ENCODE measurements around the gene PIKFYVE. TPM values are rescaled to one million over a fixed set of nuclear protein-coding genes. Genes with fewer than 3 reads are reported as not detected.

Gene PIKFYVE
- total and polyA plus RNA-seq, 4 donors = 5.5 to 42.6 (median 19.4) TPM

DNA sequence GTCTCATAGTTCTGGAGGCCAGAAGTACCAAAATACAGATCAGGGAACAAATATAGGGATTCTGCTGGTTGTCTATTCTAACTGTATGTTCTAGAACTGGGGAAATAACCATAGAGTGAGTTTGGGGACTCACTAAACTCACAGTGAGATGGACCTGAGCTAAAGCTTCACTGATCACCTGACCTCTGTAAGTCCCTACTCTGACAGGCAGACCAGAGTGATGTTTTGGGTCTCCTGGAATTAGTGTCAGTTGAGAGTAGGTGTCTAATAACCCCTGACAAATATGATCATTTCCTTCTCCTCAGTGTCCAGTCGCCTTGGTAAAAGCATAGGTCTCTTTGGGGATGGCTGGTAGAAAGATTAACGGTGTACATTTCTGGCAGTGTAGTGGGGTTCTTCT is 14.2 kb downstream of the PIKFYVE start:
- WGBS, 2 donors = 94 to 98% methylated on average over 2 of the region's 2 CpGs
- intact Hi-C loops (cut with DNase I) = no loop called here
- DNase-seq = no peak
- no peak for ATAC-seq (ENCODE audit: low FRiP score)
- Histone ChIP-seq H3K4me3 (ENCODE audit: low read length in 2 of 2) (no peak overlapping the region), H3K9me3 (ENCODE audit: control insufficient read depth, low read length) (no peaks in the 10 kb centered on the region), H3K27ac (ENCODE audit: low read depth in 1 of 2, low read length in 2 of 2) (no peak overlapping the region), H3K36me3 (ENCODE audit: control insufficient read depth in 1 of 2, insufficient read depth in 2 of 2, low read length in 1 of 2) (peaks cover 1 to 9% of the 10 kb centered on the region in 2 donors), H3K27me3 (ENCODE audit: control insufficient read depth in 1 of 2, insufficient read depth in 2 of 2, low read length in 1 of 2) (no peaks in the 10 kb centered on the region), H3K4me1 (ENCODE audit: control insufficient read depth in 1 of 2, insufficient read depth in 2 of 2, low read length in 2 of 2) (no peaks in the 10 kb centered on the region)

DNA sequence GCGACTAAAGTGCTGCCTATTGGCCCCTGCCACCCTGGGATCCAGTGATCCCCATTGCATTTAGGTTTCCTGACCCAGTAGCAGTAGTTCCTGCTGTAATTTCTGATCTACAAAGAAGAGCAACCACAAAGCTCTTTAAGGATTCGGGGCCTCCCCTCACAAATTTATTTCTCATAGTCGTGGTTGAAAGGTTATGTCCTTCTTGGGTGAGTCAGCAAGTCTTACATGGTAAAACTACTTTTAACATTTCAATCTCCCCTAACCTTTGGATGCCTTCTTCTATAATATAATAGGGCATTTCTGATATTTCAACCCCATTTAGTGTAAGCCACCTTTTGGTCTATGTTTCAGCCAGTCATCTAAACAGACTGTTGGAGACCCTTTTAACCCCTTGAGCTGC is 14.9 kb downstream of the PIKFYVE start:
- Histone ChIP-seq H3K36me3 (ENCODE audit: control insufficient read depth in 1 of 2, insufficient read depth in 2 of 2, low read length in 1 of 2) (peaks cover 1 to 9% of the 10 kb centered on the region in 2 donors), H3K9me3 (ENCODE audit: control insufficient read depth, low read length) (no peaks in the 10 kb centered on the region), H3K27ac (ENCODE audit: low read depth in 1 of 2, low read length in 2 of 2) (no peak overlapping the region), H3K4me3 (ENCODE audit: low read length in 2 of 2) (no peak overlapping the region), H3K27me3 (ENCODE audit: control insufficient read depth in 1 of 2, insufficient read depth in 2 of 2, low read length in 1 of 2) (no peaks in the 10 kb centered on the region), H3K4me1 (ENCODE audit: control insufficient read depth in 1 of 2, insufficient read depth in 2 of 2, low read length in 2 of 2) (no peaks in the 10 kb centered on the region)
- WGBS, 2 donors = 86 to 91% methylated on average over 3 of the region's 3 CpGs
- intact Hi-C loops (cut with DNase I) = no loop called here
- ATAC-seq (ENCODE audit: low FRiP score) (no peak), DNase-seq (no peak)

DNA sequence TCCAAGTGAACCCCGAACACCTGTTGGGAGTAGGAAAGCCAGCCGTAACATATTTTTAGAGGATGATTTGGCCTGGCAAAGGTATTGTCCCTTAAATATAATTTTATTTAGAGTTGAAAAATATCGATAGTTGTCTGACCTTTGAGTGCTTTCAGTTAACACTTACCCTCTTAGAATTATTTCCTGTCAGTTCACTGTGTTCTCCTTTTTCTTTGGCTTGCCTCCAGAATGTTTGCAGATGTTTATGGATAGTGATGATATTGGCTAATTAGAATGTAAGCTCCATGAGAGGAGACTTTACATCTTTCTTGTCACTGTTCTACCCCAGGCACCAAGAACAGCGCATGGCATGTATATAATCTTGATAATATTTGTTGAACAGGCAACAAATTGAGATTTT is 19.8 kb downstream of the PIKFYVE start:
- H3K27me3 ChIP-seq (ENCODE audit: control insufficient read depth in 1 of 2, insufficient read depth in 2 of 2, low read length in 1 of 2) = no peaks in the 10 kb centered on the region
- DNase-seq (no peak), ATAC-seq (ENCODE audit: low FRiP score) (no peak)
- intact Hi-C loops (cut with DNase I) = no loop called here
- WGBS, 2 donors = 93 to 97% methylated on average over 4 of the region's 4 CpGs
- peaks cover 0 to 8% of the 10 kb centered on the region in 2 donors for H3K36me3 ChIP-seq (ENCODE audit: control insufficient read depth in 1 of 2, insufficient read depth in 2 of 2, low read length in 1 of 2)
- no peak overlapping the region for H3K4me3 ChIP-seq (ENCODE audit: low read length in 2 of 2)
- no peaks in the 10 kb centered on the region for H3K4me1 ChIP-seq (ENCODE audit: control insufficient read depth in 1 of 2, insufficient read depth in 2 of 2, low read length in 2 of 2)
- H3K27ac ChIP-seq (ENCODE audit: low read depth in 1 of 2, low read length in 2 of 2) = no peak overlapping the region
- H3K9me3 ChIP-seq (ENCODE audit: control insufficient read depth, low read length) = no peaks in the 10 kb centered on the region

DNA sequence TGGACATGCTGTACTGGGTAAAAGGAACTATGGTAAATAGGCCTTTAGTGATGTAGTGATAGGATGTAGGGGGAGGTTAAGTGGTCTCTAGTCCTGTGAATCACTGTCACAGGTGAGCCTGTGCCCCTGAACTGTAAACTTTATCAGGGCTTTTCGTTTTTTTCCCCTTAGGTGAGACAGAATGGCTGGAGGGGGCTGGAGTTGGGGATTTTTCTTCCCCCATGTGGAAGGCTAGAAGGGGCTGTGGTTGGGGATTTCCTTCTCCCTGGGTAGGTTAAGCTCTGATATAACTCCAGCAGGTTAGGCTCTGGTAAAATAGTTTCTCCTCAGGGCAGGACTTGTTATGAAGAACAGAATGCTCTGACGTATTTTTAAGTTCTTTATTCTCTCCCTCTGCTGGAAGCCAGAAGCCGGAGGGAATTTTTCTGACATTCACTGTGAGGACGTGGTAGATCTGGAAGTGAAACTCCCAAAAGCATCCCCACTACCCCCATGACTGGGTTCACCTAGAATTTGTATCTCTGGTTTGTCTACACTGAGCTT is 28.5 kb downstream of the PIKFYVE start:
- Histone ChIP-seq H3K27me3 (ENCODE audit: control insufficient read depth in 1 of 2, insufficient read depth in 2 of 2, low read length in 1 of 2) (no peaks in the 10 kb centered on the region), H3K9me3 (ENCODE audit: control insufficient read depth, low read length) (no peaks in the 10 kb centered on the region), H3K4me1 (ENCODE audit: control insufficient read depth in 1 of 2, insufficient read depth in 2 of 2, low read length in 2 of 2) (no peaks in the 10 kb centered on the region), H3K4me3 (ENCODE audit: low read length in 2 of 2) (no peak overlapping the region), H3K27ac (ENCODE audit: low read depth in 1 of 2, low read length in 2 of 2) (no peak overlapping the region), H3K36me3 (ENCODE audit: control insufficient read depth in 1 of 2, insufficient read depth in 2 of 2, low read length in 1 of 2) (peaks cover 0 to 9% of the 10 kb centered on the region in 2 donors)
- DNase-seq = no peak
- intact Hi-C loops (cut with DNase I) = no loop called here
- no peak for ATAC-seq (ENCODE audit: low FRiP score)
- WGBS, 2 donors = 72 to 76% methylated on average over 4 of the region's 4 CpGs

DNA sequence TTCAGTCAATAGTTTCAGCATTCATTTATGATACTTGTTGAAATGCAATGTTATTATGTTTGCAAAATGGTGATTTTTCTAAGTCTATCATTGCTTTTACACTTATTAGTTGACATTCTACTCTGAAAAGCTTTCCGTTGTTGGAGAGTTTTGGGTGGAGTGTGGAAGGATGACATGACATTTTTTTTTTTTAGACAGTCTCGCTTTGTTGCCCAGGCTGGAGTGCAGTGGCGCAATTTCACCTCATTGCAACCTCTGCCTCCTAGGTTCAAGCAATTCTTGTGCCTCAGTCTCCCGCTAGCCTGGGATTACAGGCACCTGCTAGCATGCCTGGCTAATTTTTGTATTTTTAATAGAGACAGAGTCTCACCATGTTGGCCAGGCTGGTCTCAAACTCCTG is 29.8 kb downstream of the PIKFYVE start:
- no peak overlapping the region for H3K4me3 ChIP-seq (ENCODE audit: low read length in 2 of 2)
- ATAC-seq (ENCODE audit: low FRiP score) = no peak
- H3K36me3 ChIP-seq (ENCODE audit: control insufficient read depth in 1 of 2, insufficient read depth in 2 of 2, low read length in 1 of 2) = peaks cover 3 to 4% of the 10 kb centered on the region in 2 donors
- DNase-seq = no peak
- no peaks in the 10 kb centered on the region for H3K4me1 ChIP-seq (ENCODE audit: control insufficient read depth in 1 of 2, insufficient read depth in 2 of 2, low read length in 2 of 2)
- no peaks in the 10 kb centered on the region for H3K9me3 ChIP-seq (ENCODE audit: control insufficient read depth, low read length)
- H3K27me3 ChIP-seq (ENCODE audit: control insufficient read depth in 1 of 2, insufficient read depth in 2 of 2, low read length in 1 of 2) = no peaks in the 10 kb centered on the region
- 97 to 98% methylated on average over 4 of the region's 4 CpGs for WGBS, 2 donors
- H3K27ac ChIP-seq (ENCODE audit: low read depth in 1 of 2, low read length in 2 of 2) = no peak overlapping the region
- intact Hi-C loops (cut with DNase I) = no loop called here

DNA sequence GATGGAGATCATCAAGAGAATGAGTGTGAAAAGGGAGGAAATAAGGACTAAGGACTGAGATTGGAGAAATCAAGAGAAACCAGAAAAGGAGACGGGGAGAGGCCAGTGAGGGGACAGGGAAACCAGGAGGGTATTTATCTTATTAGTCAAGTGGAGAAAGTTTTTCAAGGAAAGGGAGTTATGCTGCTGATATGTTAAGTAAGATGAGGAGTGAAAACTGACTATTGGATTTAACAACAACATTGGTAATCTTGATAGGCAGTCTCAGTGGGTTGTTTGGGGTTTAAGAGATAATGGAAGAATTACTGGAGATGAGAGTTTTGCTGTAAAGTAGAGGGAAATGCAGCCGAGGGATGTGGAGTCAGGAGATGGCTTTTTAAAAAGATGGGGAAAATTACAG is 30.6 kb downstream of the PIKFYVE start:
- Histone ChIP-seq H3K4me3 (ENCODE audit: low read length in 2 of 2) (no peak overlapping the region), H3K36me3 (ENCODE audit: control insufficient read depth in 1 of 2, insufficient read depth in 2 of 2, low read length in 1 of 2) (peaks cover 5 to 9% of the 10 kb centered on the region in 2 donors), H3K27me3 (ENCODE audit: control insufficient read depth in 1 of 2, insufficient read depth in 2 of 2, low read length in 1 of 2) (no peaks in the 10 kb centered on the region), H3K4me1 (ENCODE audit: control insufficient read depth in 1 of 2, insufficient read depth in 2 of 2, low read length in 2 of 2) (no peaks in the 10 kb centered on the region), H3K9me3 (ENCODE audit: control insufficient read depth, low read length) (no peaks in the 10 kb centered on the region), H3K27ac (ENCODE audit: low read depth in 1 of 2, low read length in 2 of 2) (no peak overlapping the region)
- ATAC-seq (ENCODE audit: low FRiP score) (no peak), DNase-seq (no peak)
- intact Hi-C loops (cut with DNase I) = no loop called here
- 93 to 96% methylated on average over 2 of the region's 2 CpGs for WGBS, 2 donors

DNA sequence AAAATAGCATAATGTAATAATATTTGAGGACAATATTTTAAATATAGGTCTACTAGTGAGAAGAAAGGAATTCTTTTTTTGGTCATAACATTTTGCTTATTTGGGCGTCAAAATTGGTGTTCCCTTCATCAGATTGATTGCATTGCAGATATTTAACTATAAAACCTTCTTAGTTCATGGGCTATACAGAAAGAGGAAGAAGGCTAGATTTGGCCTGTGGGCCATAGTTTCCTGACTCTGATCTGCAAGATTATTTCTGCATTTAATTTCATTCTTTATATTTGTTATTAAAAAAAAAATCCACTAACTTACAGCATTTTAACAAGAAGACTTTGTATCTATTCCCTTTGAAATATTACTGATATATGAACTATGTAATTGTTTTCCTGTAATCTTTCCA is 31.9 kb downstream of the PIKFYVE start:
- H3K27ac ChIP-seq (ENCODE audit: low read depth in 1 of 2, low read length in 2 of 2) = no peak overlapping the region
- H3K36me3 ChIP-seq (ENCODE audit: control insufficient read depth in 1 of 2, insufficient read depth in 2 of 2, low read length in 1 of 2) = peaks cover 5 to 9% of the 10 kb centered on the region in 2 donors
- no peaks in the 10 kb centered on the region for H3K4me1 ChIP-seq (ENCODE audit: control insufficient read depth in 1 of 2, insufficient read depth in 2 of 2, low read length in 2 of 2)
- no peak for ATAC-seq (ENCODE audit: low FRiP score)
- intact Hi-C loops (cut with DNase I) = no loop called here
- H3K27me3 ChIP-seq (ENCODE audit: control insufficient read depth in 1 of 2, insufficient read depth in 2 of 2, low read length in 1 of 2) = no peaks in the 10 kb centered on the region
- H3K9me3 ChIP-seq (ENCODE audit: control insufficient read depth, low read length) = no peaks in the 10 kb centered on the region
- H3K4me3 ChIP-seq (ENCODE audit: low read length in 2 of 2) = no peak overlapping the region
- WGBS, 2 donors = 89% methylated on average over 1 of the region's 1 CpG
- no peak for DNase-seq

DNA sequence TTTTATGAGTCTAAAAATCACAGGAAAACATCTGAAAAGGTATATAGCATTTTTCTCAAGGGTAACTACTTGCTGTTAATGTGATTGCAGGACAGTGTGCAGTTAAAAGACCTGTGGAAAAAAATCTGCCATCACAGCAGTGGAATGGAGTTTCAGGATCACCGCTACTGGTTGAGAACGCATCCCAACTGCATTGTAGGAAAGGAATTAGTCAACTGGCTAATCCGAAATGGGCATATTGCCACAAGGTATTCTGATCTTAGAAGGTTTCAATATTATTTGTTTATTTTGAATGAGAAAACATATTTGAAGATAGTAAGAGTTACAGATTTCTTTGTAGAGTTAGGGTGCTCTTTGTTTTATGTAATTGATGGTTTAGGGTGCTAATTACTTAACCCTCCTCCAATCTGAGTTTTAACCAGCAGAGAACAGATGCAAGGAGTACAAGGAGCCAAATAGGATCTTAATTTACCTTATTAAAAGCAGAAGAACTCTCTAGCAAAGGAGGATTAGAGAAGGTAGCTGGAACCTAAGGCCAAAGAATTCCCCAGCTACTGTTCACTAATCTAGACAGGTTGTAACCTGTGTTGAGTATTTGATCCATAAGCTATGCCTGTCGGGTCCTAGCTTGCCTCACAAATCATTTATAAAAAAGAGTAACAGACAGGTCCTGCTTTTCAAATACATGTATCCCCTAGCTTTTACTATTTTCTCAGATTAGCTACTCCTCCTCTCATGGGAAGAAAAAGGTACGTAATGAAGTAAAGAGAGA is 35.0 kb downstream of the PIKFYVE start:
- Histone ChIP-seq H3K9me3 (ENCODE audit: control insufficient read depth, low read length) (no peaks in the 10 kb centered on the region), H3K27ac (ENCODE audit: low read depth in 1 of 2, low read length in 2 of 2) (no peak overlapping the region), H3K4me1 (ENCODE audit: control insufficient read depth in 1 of 2, insufficient read depth in 2 of 2, low read length in 2 of 2) (no peaks in the 10 kb centered on the region), H3K27me3 (ENCODE audit: control insufficient read depth in 1 of 2, insufficient read depth in 2 of 2, low read length in 1 of 2) (no peaks in the 10 kb centered on the region), H3K4me3 (ENCODE audit: low read length in 2 of 2) (no peak overlapping the region), H3K36me3 (ENCODE audit: control insufficient read depth in 1 of 2, insufficient read depth in 2 of 2, low read length in 1 of 2) (peaks cover 4 to 9% of the 10 kb centered on the region in 2 donors)
- ATAC-seq (ENCODE audit: low FRiP score) (no peak), DNase-seq (no peak)
- 92 to 93% methylated on average over 5 of the region's 5 CpGs for WGBS, 2 donors
- intact Hi-C loops (cut with DNase I) = no loop called here

DNA sequence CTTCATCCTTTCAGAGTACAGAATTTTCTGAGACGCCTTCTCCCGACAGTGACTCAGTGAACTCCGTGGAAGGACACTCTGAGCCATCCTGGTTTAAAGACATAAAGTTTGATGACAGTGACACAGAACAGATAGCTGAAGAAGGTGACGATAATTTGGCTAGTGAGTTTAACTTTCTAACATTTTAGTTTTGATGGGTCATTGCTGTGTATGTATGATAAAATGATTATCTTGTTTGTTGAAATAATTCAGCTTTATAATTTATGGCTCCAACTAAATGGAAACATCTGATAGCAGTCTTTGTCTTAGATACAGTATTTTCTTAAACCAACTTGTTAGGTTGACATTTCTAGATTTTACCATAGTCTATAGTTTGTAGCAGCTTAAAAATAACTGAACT is 38.1 kb downstream of the PIKFYVE start:
- Histone ChIP-seq H3K27ac (ENCODE audit: low read depth in 1 of 2, low read length in 2 of 2) (no peak overlapping the region), H3K36me3 (ENCODE audit: control insufficient read depth in 1 of 2, insufficient read depth in 2 of 2, low read length in 1 of 2) (peaks cover 4 to 11% of the 10 kb centered on the region in 2 donors), H3K4me1 (ENCODE audit: control insufficient read depth in 1 of 2, insufficient read depth in 2 of 2, low read length in 2 of 2) (no peaks in the 10 kb centered on the region), H3K4me3 (ENCODE audit: low read length in 2 of 2) (no peak overlapping the region), H3K27me3 (ENCODE audit: control insufficient read depth in 1 of 2, insufficient read depth in 2 of 2, low read length in 1 of 2) (no peaks in the 10 kb centered on the region), H3K9me3 (ENCODE audit: control insufficient read depth, low read length) (no peaks in the 10 kb centered on the region)
- intact Hi-C loops (cut with DNase I) = no loop called here
- WGBS, 2 donors = 89 to 92% methylated on average over 4 of the region's 4 CpGs
- DNase-seq (no peak), ATAC-seq (ENCODE audit: low FRiP score) (no peak)
